Stomach smooth muscle (tissue), 2 donors: ENCODE results near the gene COL26A1.

Experiments
- H3K27ac ChIP-seq: one replicate; pipeline ENCODE4 v1.7.0; 2013; ENCODE audit warnings: mild to moderate bottlenecking, low read length, inconsistent platforms
- H3K27me3 ChIP-seq, 2 donors: one replicate each; pipeline ENCODE4 v1.7.0; 2013; ENCODE audit warnings: low read length in 2 of 2; ENCODE audit not compliant: insufficient read depth in 2 of 2, control insufficient read depth in 1 of 2
- H3K36me3 ChIP-seq, 2 donors: one replicate each; pipeline ENCODE4 v1.7.0; 2013; ENCODE audit warnings: low read length in 2 of 2; ENCODE audit not compliant: control insufficient read depth in 2 of 2, insufficient read depth in 2 of 2
- H3K4me1 ChIP-seq: one replicate; pipeline ENCODE4 v1.7.0; 2013; ENCODE audit warnings: low read length; ENCODE audit not compliant: control insufficient read depth, insufficient read depth
- H3K4me3 ChIP-seq, 2 donors: one replicate each; pipeline ENCODE4 v1.7.0; 2013; ENCODE audit warnings: low read length in 2 of 2
- H3K9ac ChIP-seq, 2 donors: one replicate each; pipeline ENCODE4 v1.7.0; 2013; ENCODE audit warnings: low read length in 2 of 2, mild to moderate bottlenecking in 1 of 2
- H3K9me3 ChIP-seq, 2 donors: one replicate each; pipeline ENCODE4 v1.7.0; 2013; ENCODE audit warnings: low read length in 2 of 2; ENCODE audit not compliant: control insufficient read depth in 2 of 2
- donor health status: healthy.
- donor health status: Pancreatic carcinoma.

COL26A1 gene

GRCh38 chr7:101589976-101590662 lies 227.4 kb downstream of the COL26A1 start:
- Histone ChIP-seq H3K27me3 (no peaks in the 10 kb centered on the region), H3K9ac (no peak overlapping the region), H3K36me3 (no peaks in the 10 kb centered on the region), H3K4me1 (no peaks in the 10 kb centered on the region), H3K9me3 (no peaks in the 10 kb centered on the region), H3K27ac (no peak overlapping the region), H3K4me3 (no peak overlapping the region)

GRCh38 chr7:101590663-101591435 lies 228.2 kb downstream of the COL26A1 start:
- no peaks in the 10 kb centered on the region for H3K4me1 ChIP-seq
- H3K36me3 ChIP-seq, result no peaks in the 10 kb centered on the region
- no peak overlapping the region for H3K27ac ChIP-seq
- no peaks in the 10 kb centered on the region for H3K9me3 ChIP-seq
- no peaks in the 10 kb centered on the region for H3K27me3 ChIP-seq
- no peak overlapping the region for H3K4me3 ChIP-seq
- H3K9ac ChIP-seq, result no peak overlapping the region

- Histone ChIP-seq H3K27ac (no peak overlapping the region), H3K27me3 (peaks cover 0 to 2% of the 10 kb centered on the region in 2 donors), H3K4me3 (no peak overlapping the region), H3K9ac (no peak overlapping the region), H3K4me1 (no peaks in the 10 kb centered on the region), H3K9me3 (no peaks in the 10 kb centered on the region), H3K36me3 (no peaks in the 10 kb centered on the region)
Measured at GRCh38 chr7:101591504-101591903, 228.8 kb downstream of the COL26A1 start.

- H3K27ac ChIP-seq, result no peak overlapping the region
- H3K27me3 ChIP-seq, result peaks cover 0 to 2% of the 10 kb centered on the region in 2 donors
- H3K4me1 ChIP-seq, result no peaks in the 10 kb centered on the region
- no peaks in the 10 kb centered on the region for H3K9me3 ChIP-seq
- no peaks in the 10 kb centered on the region for H3K36me3 ChIP-seq
- no peak overlapping the region for H3K4me3 ChIP-seq
- H3K9ac ChIP-seq, result no peak overlapping the region
Measured at GRCh38 chr7:101593556-101593955, 230.9 kb downstream of the COL26A1 start.

GRCh38 chr7:101594790-101595189 lies 232.1 kb downstream of the COL26A1 start:
- H3K9me3 ChIP-seq, result no peaks in the 10 kb centered on the region
- H3K27me3 ChIP-seq, result peaks cover 0 to 2% of the 10 kb centered on the region in 2 donors
- no peak overlapping the region for H3K27ac ChIP-seq
- no peak overlapping the region for H3K9ac ChIP-seq
- H3K4me1 ChIP-seq, result no peaks in the 10 kb centered on the region
- no peak overlapping the region for H3K4me3 ChIP-seq
- H3K36me3 ChIP-seq, result no peaks in the 10 kb centered on the region

- no peaks in the 10 kb centered on the region for H3K9me3 ChIP-seq
Measured at GRCh38 chr7:101595246-101595645, 232.6 kb downstream of the COL26A1 start.

GRCh38 chr7:101595766-101596537 lies 233.3 kb downstream of the COL26A1 start:
- Histone ChIP-seq H3K4me1 (no peaks in the 10 kb centered on the region), H3K9ac (no peak overlapping the region), H3K36me3 (no peaks in the 10 kb centered on the region), H3K4me3 (no peak overlapping the region), H3K27ac (no peak overlapping the region), H3K27me3 (peaks cover 0 to 2% of the 10 kb centered on the region in 2 donors), H3K9me3 (no peaks in the 10 kb centered on the region)

More at GRCh38 chr7:101595246-101595645, 232.6 kb downstream of the COL26A1 start:
- no peak overlapping the region for H3K9ac ChIP-seq
- no peak overlapping the region for H3K27ac ChIP-seq
- H3K36me3 ChIP-seq, result no peaks in the 10 kb centered on the region
- H3K27me3 ChIP-seq, result peaks cover 0 to 2% of the 10 kb centered on the region in 2 donors
- H3K4me1 ChIP-seq, result no peaks in the 10 kb centered on the region
- no peak overlapping the region for H3K4me3 ChIP-seq

GRCh38 chr7:101596898-101597297 lies 234.2 kb downstream of the COL26A1 start:
- Histone ChIP-seq H3K4me3 (no peak overlapping the region), H3K27me3 (peaks cover 0 to 4% of the 10 kb centered on the region in 2 donors), H3K9me3 (no peaks in the 10 kb centered on the region), H3K36me3 (no peaks in the 10 kb centered on the region), H3K9ac (no peak overlapping the region), H3K4me1 (no peaks in the 10 kb centered on the region), H3K27ac (no peak overlapping the region)

GRCh38 chr7:101597941-101598340 lies 235.3 kb downstream of the COL26A1 start:
- no peak overlapping the region for H3K27ac ChIP-seq
- peaks cover 0 to 4% of the 10 kb centered on the region in 2 donors for H3K27me3 ChIP-seq
- no peak overlapping the region for H3K9ac ChIP-seq
- no peaks in the 10 kb centered on the region for H3K36me3 ChIP-seq
- no peak overlapping the region for H3K4me3 ChIP-seq
- no peaks in the 10 kb centered on the region for H3K9me3 ChIP-seq
- H3K4me1 ChIP-seq, result peaks cover 3% of the 10 kb centered on the region

- H3K27ac ChIP-seq, result no peak overlapping the region
- H3K27me3 ChIP-seq, result peaks cover 0 to 4% of the 10 kb centered on the region in 2 donors
- H3K9ac ChIP-seq, result no peak overlapping the region
Measured at GRCh38 chr7:101598422-101598985, 235.8 kb downstream of the COL26A1 start.

More at GRCh38 chr7:101598422-101598985, 235.8 kb downstream of the COL26A1 start:
- no peak overlapping the region for H3K4me3 ChIP-seq
- peaks cover 3% of the 10 kb centered on the region for H3K4me1 ChIP-seq
- no peaks in the 10 kb centered on the region for H3K36me3 ChIP-seq
- no peaks in the 10 kb centered on the region for H3K9me3 ChIP-seq
